GM04504 (cell line): ENCODE measurements around the gene CDK17.
"Not testable (repeated sequence)": the region's sequence is repeated elsewhere in the genome, so short reads cannot be mapped to it uniquely, and the experiment has no call there.

Experiments used
- DNase-seq: peaks from one replicate; pipeline ENCODE4 v3.0.0-alpha.2; 2012; ENCODE audit warnings: low read depth

Gene CDK17

GRCh38 chr12:96417688-96418087 is 17.4 kb upstream of the CDK17 start:
- DNase-seq: not testable (repeated sequence)

- DNase-seq: peak; percentile 78
Observed at GRCh38 chr12:96416033-96416799, 16.0 kb upstream of the CDK17 start.

GRCh38 chr12:96414637-96415036 is 14.4 kb upstream of the CDK17 start:
- no peak for DNase-seq

GRCh38 chr12:96412431-96412830 is 12.2 kb upstream of the CDK17 start:
- DNase-seq: no peak

- no peak for DNase-seq
Observed at GRCh38 chr12:96409731-96410130, 9.5 kb upstream of the CDK17 start.

- DNase-seq: no peak
Observed at GRCh38 chr12:96408993-96409392, 8.8 kb upstream of the CDK17 start.

GRCh38 chr12:96407429-96408097 is 7.3 kb upstream of the CDK17 start:
- DNase-seq: not testable (repeated sequence)

- DNase-seq: no peak
Observed at GRCh38 chr12:96404696-96405095, 4.5 kb upstream of the CDK17 start.

GRCh38 chr12:96403870-96404269 is 3.6 kb upstream of the CDK17 start:
- DNase-seq: no peak

GRCh38 chr12:96402522-96402921 is 2.3 kb upstream of the CDK17 start:
- not testable (repeated sequence) for DNase-seq

GRCh38 chr12:96402061-96402460 is 1.8 kb upstream of the CDK17 start:
- DNase-seq: no peak

GRCh38 chr12:96401076-96401871 is 1.0 kb upstream of the CDK17 start:
- DNase-seq: peak; percentile 60

- no peak for DNase-seq
Observed at GRCh38 chr12:96400631-96401075, 414 bp upstream of the CDK17 start.

GRCh38 chr12:96399120-96399918 is 920 bp downstream of the CDK17 start:
- no peak for DNase-seq

- DNase-seq: no peak
Observed at GRCh38 chr12:96398424-96399119, 1.7 kb downstream of the CDK17 start.

GRCh38 chr12:96397756-96398423 is 2.3 kb downstream of the CDK17 start:
- DNase-seq: no peak

- no peak for DNase-seq
Observed at GRCh38 chr12:96396914-96397313, 3.3 kb downstream of the CDK17 start.

- DNase-seq: no peak
Observed at GRCh38 chr12:96396209-96396608, 4.0 kb downstream of the CDK17 start.

- no peak for DNase-seq
Observed at GRCh38 chr12:96395236-96395635, 5.0 kb downstream of the CDK17 start.

- DNase-seq: not testable (repeated sequence)
Observed at GRCh38 chr12:96393229-96393628, 7.0 kb downstream of the CDK17 start.

GRCh38 chr12:96392397-96392796 is 7.8 kb downstream of the CDK17 start:
- DNase-seq: no peak
